Measurements from ENCODE around the gene ZNF320. TPM values are rescaled to one million over a fixed set of nuclear protein-coding genes. Genes with fewer than 3 reads are reported as not detected.

ZNF320 gene
- polyA plus RNA-seq, 3 donors = 1.6 to 4.4 (median 3.4) TPM

DNA sequence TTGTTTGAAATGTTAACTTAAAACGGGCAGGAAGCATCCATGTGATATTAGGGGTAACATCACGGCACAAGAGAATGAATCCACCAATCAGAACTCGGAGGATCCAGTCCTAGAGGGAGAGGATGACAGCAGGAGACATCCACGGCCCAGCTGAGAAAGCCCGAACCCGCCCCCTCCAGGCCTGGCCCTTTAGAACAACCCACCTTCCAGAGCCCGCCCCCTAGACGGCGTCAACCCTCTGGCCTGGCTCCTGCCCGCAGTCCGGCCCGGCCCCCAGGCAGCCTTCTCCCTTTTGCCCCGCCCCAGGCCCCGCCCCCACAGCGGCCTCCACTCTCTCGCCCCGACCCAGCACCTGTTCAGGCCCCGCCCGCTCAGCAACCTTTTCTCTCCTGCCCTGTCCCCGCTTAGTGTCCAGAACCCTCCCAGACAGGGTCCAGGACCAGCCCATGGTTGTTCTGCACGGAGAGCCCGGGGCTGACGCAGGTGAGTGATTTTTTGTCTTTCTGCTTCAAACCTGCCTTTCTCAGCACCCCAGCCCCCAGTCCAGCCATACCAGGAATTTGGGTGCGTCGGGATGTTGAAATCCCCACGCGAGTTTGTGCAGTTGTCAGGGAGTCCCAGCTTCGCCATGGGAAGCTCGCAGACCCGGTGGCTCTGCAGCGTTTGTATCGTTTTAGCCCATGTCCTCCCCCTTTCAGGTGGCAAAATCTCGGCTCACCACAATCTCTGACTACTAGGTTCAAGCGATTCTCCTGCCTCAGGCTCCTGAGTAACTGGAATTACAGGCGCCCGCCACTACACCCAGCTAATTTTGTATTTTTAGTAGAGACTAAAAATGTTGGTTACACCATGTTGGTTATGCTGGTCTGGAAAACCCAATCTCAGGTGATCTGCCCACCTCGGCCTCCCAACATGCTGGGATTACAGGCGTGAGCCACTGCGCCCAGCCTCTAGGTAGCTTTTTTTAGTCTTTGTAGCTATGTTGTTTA is 49.2 kb upstream of the ZNF320 start:
- TF ChIP-seq CTCF (IDR thresholded peaks at IDR 0.05) = no peak
- H3K27me3 Mint-ChIP-seq (ENCODE audit: low read depth in 3 of 3) = peaks cover 0 to 10% (median 7%) of the 10 kb centered on the region in 3 donors
- WGBS (ENCODE audit: insufficient coverage) = 67% methylated on average over 22 of the region's 39 CpGs
- no peak overlapping the region for H3K27ac Mint-ChIP-seq
- no peak overlapping the region for H3K27ac ChIP-seq (ENCODE audit: low read depth in 1 of 2, low read length in 2 of 2)
- H3K4me2 ChIP-seq (replicated peaks; ENCODE audit: extremely low read depth, low read length, poor library complexity, severe bottlenecking) = no peak overlapping the region
- peaks cover 12 to 27% of the 10 kb centered on the region in 2 donors for H3K36me3 ChIP-seq (replicated peaks in 1 of 2; ENCODE audit: control insufficient read depth in 1 of 2, insufficient read depth in 2 of 2, low read length in 2 of 2)
- H3K4me3 Mint-ChIP-seq = peak overlapping the region in 1 of 2 donors; percentile 43
- peaks cover 19% of the 10 kb centered on the region for H3K4me1 Mint-ChIP-seq
- no peaks in the 10 kb centered on the region for H4K20me1 ChIP-seq (ENCODE audit: insufficient read depth, low read length)
- intact Hi-C loops (cut with micrococcal nuclease) = loop anchor here in 1 of 2 donors (10.0 kb wide), 1 partner anchor 162 kb away; the partner anchor contains the start of gene ZNF600
- H3K79me2 ChIP-seq (ENCODE audit: insufficient read depth, low read length) = peaks cover 8% of the 10 kb centered on the region
- no peaks in the 10 kb centered on the region for H3K27me3 ChIP-seq (ENCODE audit: control insufficient read depth in 2 of 2, insufficient read depth in 2 of 2, low read length in 2 of 2)
- no peak overlapping the region for H3K4me3 ChIP-seq (replicated peaks in 1 of 3; ENCODE audit: low read depth in 2 of 3, low read length in 3 of 3)
- H2AFZ ChIP-seq (ENCODE audit: insufficient read depth, low read depth, low read length, poor library complexity, severe bottlenecking) = no peak overlapping the region
- H3K9me3 Mint-ChIP-seq = peaks cover 45 to 81% (median 78%) of the 10 kb centered on the region in 7 donors
- peaks cover 56 to 63% of the 10 kb centered on the region in 2 donors for H3K9me3 ChIP-seq (replicated peaks in 1 of 2; ENCODE audit: control insufficient read depth in 1 of 2, insufficient read depth in 1 of 2, low read length in 2 of 2)
- no peak for DNase-seq
- peaks cover 16 to 18% of the 10 kb centered on the region in 2 donors for H3K36me3 Mint-ChIP-seq
- peaks cover 10 to 13% of the 10 kb centered on the region in 2 donors for H3K4me1 ChIP-seq (ENCODE audit: control insufficient read depth in 1 of 2, insufficient read depth in 2 of 2, low read length in 2 of 2)
- H3K9ac ChIP-seq (ENCODE audit: insufficient read depth, low read length, poor library complexity, severe bottlenecking) = no peak overlapping the region

DNA sequence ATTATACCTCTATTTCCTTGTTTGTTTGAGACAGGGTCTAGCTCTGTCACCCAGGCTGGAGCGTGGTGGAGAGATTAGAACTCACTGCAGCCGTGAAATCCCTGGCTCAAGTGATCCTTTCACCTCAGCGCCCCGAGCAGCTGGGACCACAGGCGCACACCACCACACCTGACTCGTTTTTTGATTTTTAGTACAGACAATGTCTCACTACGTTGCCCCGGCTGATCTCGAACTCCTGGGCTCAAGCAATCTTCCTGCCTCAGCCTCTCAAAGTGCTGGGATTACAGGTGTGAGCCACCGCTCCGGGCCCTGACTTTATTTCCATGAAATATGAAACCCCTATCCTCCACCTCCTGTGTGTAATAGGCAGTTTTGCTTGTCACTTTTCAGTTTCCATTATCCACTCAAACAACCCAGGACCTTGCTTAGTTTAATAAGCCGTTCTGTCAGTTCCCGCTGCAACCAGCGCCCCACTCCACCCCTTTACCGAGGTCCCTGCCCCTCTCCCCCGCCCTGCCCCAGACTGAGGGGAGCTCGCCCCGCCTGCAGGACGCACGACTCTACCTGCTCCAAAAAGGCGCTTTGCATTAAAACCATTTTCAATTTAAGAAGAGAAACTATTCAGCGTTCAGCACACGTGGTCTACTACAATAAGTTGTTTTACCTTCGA is 48.4 kb upstream of the ZNF320 start:
- no peak overlapping the region for H2AFZ ChIP-seq (ENCODE audit: insufficient read depth, low read depth, low read length, poor library complexity, severe bottlenecking)
- H3K27ac ChIP-seq (ENCODE audit: low read depth in 1 of 2, low read length in 2 of 2) = no peak overlapping the region
- peaks cover 15 to 21% of the 10 kb centered on the region in 2 donors for H3K4me1 ChIP-seq (ENCODE audit: control insufficient read depth in 1 of 2, insufficient read depth in 2 of 2, low read length in 2 of 2)
- peaks cover 54% of the 10 kb centered on the region in 2 donors for H3K9me3 ChIP-seq (replicated peaks in 1 of 2; ENCODE audit: control insufficient read depth in 1 of 2, insufficient read depth in 1 of 2, low read length in 2 of 2)
- H3K27ac Mint-ChIP-seq = no peak overlapping the region
- no peak overlapping the region for H3K9ac ChIP-seq (ENCODE audit: insufficient read depth, low read length, poor library complexity, severe bottlenecking)
- no peak for TF ChIP-seq CTCF (IDR thresholded peaks at IDR 0.05)
- H3K36me3 Mint-ChIP-seq = peaks cover 7 to 9% of the 10 kb centered on the region in 2 donors
- peaks cover 14% of the 10 kb centered on the region for H3K79me2 ChIP-seq (ENCODE audit: insufficient read depth, low read length)
- peaks cover 38 to 72% (median 69%) of the 10 kb centered on the region in 7 donors for H3K9me3 Mint-ChIP-seq
- H3K36me3 ChIP-seq (replicated peaks in 1 of 2; ENCODE audit: control insufficient read depth in 1 of 2, insufficient read depth in 2 of 2, low read length in 2 of 2) = peaks cover 3 to 18% of the 10 kb centered on the region in 2 donors
- intact Hi-C loops (cut with micrococcal nuclease) = loop anchor here in 1 of 2 donors (10.0 kb wide), 1 partner anchor 161 kb away; the partner anchor contains the start of gene ZNF600
- 93% methylated on average over 15 of the region's 24 CpGs for WGBS (ENCODE audit: insufficient coverage)
- H4K20me1 ChIP-seq (ENCODE audit: insufficient read depth, low read length) = no peaks in the 10 kb centered on the region
- H3K27me3 ChIP-seq (ENCODE audit: control insufficient read depth in 2 of 2, insufficient read depth in 2 of 2, low read length in 2 of 2) = no peaks in the 10 kb centered on the region
- no peak for DNase-seq
- H3K4me2 ChIP-seq (replicated peaks; ENCODE audit: extremely low read depth, low read length, poor library complexity, severe bottlenecking) = no peak overlapping the region
- H3K27me3 Mint-ChIP-seq (ENCODE audit: low read depth in 3 of 3) = peaks cover 3 to 10% (median 9%) of the 10 kb centered on the region in 3 donors
- H3K4me3 Mint-ChIP-seq = peak overlapping the region in 1 of 2 donors; percentile 32
- peaks cover 27% of the 10 kb centered on the region for H3K4me1 Mint-ChIP-seq
- no peak overlapping the region for H3K4me3 ChIP-seq (replicated peaks in 1 of 3; ENCODE audit: low read depth in 2 of 3, low read length in 3 of 3)

All from CD14-positive monocyte (primary cell).